Suprapubic skin (tissue), 4 donors: Measurements from ENCODE around the gene TOP1. TPM values are rescaled to one million over a fixed set of nuclear protein-coding genes. Genes with fewer than 3 reads are reported as not detected.

Experiments used
- DNase-seq, 2 donors: peaks; one replicate each; pipeline ENCODE4 v3.0.0-alpha.2; 2019; ENCODE audit warnings: low spot score in 2 of 2
- H3K27ac ChIP-seq: fragments of 200-600 bp; sonication (generic); one replicate; pipeline ENCODE4 v1.5.1; 2019
- H3K27me3 ChIP-seq: fragments of 200-600 bp; sonication (generic); one replicate; pipeline ENCODE4 v1.5.1; 2019
- H3K36me3 ChIP-seq: fragments of 200-600 bp; sonication (generic); one replicate; pipeline ENCODE4 v1.5.1; 2019
- H3K4me1 ChIP-seq: fragments of 200-600 bp; sonication (generic); one replicate; pipeline ENCODE4 v1.5.1; 2019
- H3K4me3 ChIP-seq: fragments of 200-600 bp; sonication (generic); one replicate; pipeline ENCODE4 v1.5.1; 2019; ENCODE audit warnings: mild to moderate bottlenecking
- H3K9me3 ChIP-seq: fragments of 200-600 bp; sonication (generic); one replicate; pipeline ENCODE4 v1.5.1; 2019
- CTCF ChIP-seq, 2 donors: fragments of 200-600 bp in 1 of 2; fragments of 450-650 bp in 1 of 2; sonication (generic) in 1 of 2; IDR thresholded peaks; one replicate each; pipeline ENCODE4 v1.5.1; 2016 to 2019; ENCODE audit warnings: antibody characterized with exemption in 2 of 2, mild to moderate bottlenecking in 1 of 2, moderate library complexity in 1 of 2
- EP300 ChIP-seq: sonication (generic); formaldehyde crosslinking; IDR thresholded peaks from one replicate; pipeline ENCODE4 v1.6.1; 2017; ENCODE audit warnings: antibody characterized with exemption
- POLR2A ChIP-seq, 2 donors: fragments of 450-650 bp; IDR thresholded peaks; one replicate each; pipeline ENCODE4 v1.6.1; 2017; ENCODE audit warnings: antibody characterized with exemption in 2 of 2, mild to moderate bottlenecking in 2 of 2, moderate library complexity in 2 of 2
- POLR2AphosphoS5 ChIP-seq, 3 donors: sonication (generic); formaldehyde crosslinking; IDR thresholded peaks; one replicate each; pipeline ENCODE4 v1.6.1; 2017; ENCODE audit warnings: antibody characterized with exemption in 3 of 3
- WGBS: methylation state at CpG from one replicate; pipeline ENCODE4 v1.1.5; 2018; 5-methylcytosine and 5-hydroxymethylcytosine counted together
- total RNA-seq, 4 donors: library from RNA; depleted of rRNA; stranded (reverse); fragments of >200 nt; gene quantifications; one replicate each; pipeline ENCODE4 v1.1.0, GENCODE V29; 2016

The TOP1 gene
- total RNA-seq, 4 donors from 2014 or later, result 25.8 to 32.6 (median 32.0) TPM

GRCh38 chr20:41009946-41010345 is 18.7 kb upstream of the TOP1 start:
- Histone ChIP-seq H3K27me3 (no peaks in the 10 kb centered on the region), H3K27ac (no peak overlapping the region), H3K4me1 (peaks cover 33% of the 10 kb centered on the region), H3K9me3 (no peaks in the 10 kb centered on the region), H3K4me3 (no peak overlapping the region), H3K36me3 (no peaks in the 10 kb centered on the region)
- no peak for TF ChIP-seq POLR2A (IDR thresholded peaks at IDR 0.05)
- TF ChIP-seq EP300, result no peak
- DNase-seq, result no peak
- 84% methylated on average over 3 of the region's 3 CpGs for WGBS

GRCh38 chr20:41011551-41012067 is 17.0 kb upstream of the TOP1 start:
- no peaks in the 10 kb centered on the region for H3K9me3 ChIP-seq
- H3K27me3 ChIP-seq, result no peaks in the 10 kb centered on the region
- WGBS, result 81% methylated on average over 5 of the region's 5 CpGs
- H3K27ac ChIP-seq, result no peak overlapping the region
- H3K4me1 ChIP-seq, result peaks cover 20% of the 10 kb centered on the region
- H3K4me3 ChIP-seq, result no peak overlapping the region
- DNase-seq, result no peak
- TF ChIP-seq EP300, result no peak
- TF ChIP-seq POLR2AphosphoS5 (IDR thresholded peaks at IDR 0.05), result no peak
- TF ChIP-seq CTCF (IDR thresholded peaks at IDR 0.05), result no peak
- TF ChIP-seq POLR2A (IDR thresholded peaks at IDR 0.05), result no peak
- H3K36me3 ChIP-seq, result no peaks in the 10 kb centered on the region

GRCh38 chr20:41014561-41015088 is 14.0 kb upstream of the TOP1 start:
- Histone ChIP-seq H3K9me3 (no peaks in the 10 kb centered on the region), H3K27me3 (no peaks in the 10 kb centered on the region), H3K27ac (no peak overlapping the region), H3K4me1 (peaks cover 16% of the 10 kb centered on the region), H3K36me3 (no peaks in the 10 kb centered on the region), H3K4me3 (no peak overlapping the region)
- 92% methylated on average over 6 of the region's 6 CpGs for WGBS
- no peak for DNase-seq
- TF ChIP-seq POLR2AphosphoS5 (IDR thresholded peaks at IDR 0.05), result no peak
- TF ChIP-seq EP300, result no peak
- TF ChIP-seq POLR2A (IDR thresholded peaks at IDR 0.05), result no peak
- no peak for TF ChIP-seq CTCF (IDR thresholded peaks at IDR 0.05)

- no peaks in the 10 kb centered on the region for H3K27me3 ChIP-seq
- H3K27ac ChIP-seq, result peak overlapping the region; percentile 10
- 37% methylated on average over 3 of the region's 3 CpGs for WGBS
- no peak for TF ChIP-seq EP300
- no peak for TF ChIP-seq CTCF (IDR thresholded peaks at IDR 0.05)
- TF ChIP-seq POLR2A (IDR thresholded peaks at IDR 0.05), result no peak
- TF ChIP-seq POLR2AphosphoS5 (IDR thresholded peaks at IDR 0.05), result no peak
- H3K4me3 ChIP-seq, result no peak overlapping the region
- H3K9me3 ChIP-seq, result no peaks in the 10 kb centered on the region
- H3K4me1 ChIP-seq, result peaks cover 16% of the 10 kb centered on the region
- no peak for DNase-seq
- H3K36me3 ChIP-seq, result no peaks in the 10 kb centered on the region
These were observed 11.1 kb upstream of the TOP1 start for GRCh38 chr20:41017448-41018042.

- Histone ChIP-seq H3K27me3 (no peaks in the 10 kb centered on the region), H3K4me3 (no peak overlapping the region), H3K9me3 (no peaks in the 10 kb centered on the region), H3K4me1 (peaks cover 10% of the 10 kb centered on the region), H3K36me3 (no peaks in the 10 kb centered on the region), H3K27ac (peak overlapping the region; percentile 10)
- no peak for TF ChIP-seq EP300
- no peak for TF ChIP-seq CTCF (IDR thresholded peaks at IDR 0.05)
- TF ChIP-seq POLR2A (IDR thresholded peaks at IDR 0.05), result no peak
- TF ChIP-seq POLR2AphosphoS5 (IDR thresholded peaks at IDR 0.05), result no peak
- WGBS, result 57% methylated on average over 2 of the region's 2 CpGs
- DNase-seq, result no peak
These were observed 10.5 kb upstream of the TOP1 start for GRCh38 chr20:41018153-41018552.
